ENCODE results near the gene MANBA.

DNA sequence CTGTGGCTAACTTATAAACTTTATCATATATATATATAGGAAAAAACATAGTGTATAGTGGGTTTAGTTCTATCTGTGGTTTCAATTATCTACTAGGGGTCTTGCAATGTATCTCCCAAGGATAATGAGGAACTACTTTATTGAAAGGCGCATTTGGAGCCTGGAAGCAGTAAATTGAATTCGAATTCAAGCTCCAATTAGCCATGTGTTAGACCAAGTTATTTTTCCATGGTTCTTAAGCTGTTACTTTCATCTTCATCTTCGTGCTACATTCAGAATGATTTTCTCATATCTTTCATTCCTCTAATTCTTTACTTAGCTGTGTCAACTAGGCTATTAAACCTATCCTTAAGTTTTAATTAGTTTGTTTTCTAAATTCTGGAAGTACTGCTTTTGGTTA is 27.2 kb upstream of the MANBA start:
- TF ChIP-seq, protein P1, sequence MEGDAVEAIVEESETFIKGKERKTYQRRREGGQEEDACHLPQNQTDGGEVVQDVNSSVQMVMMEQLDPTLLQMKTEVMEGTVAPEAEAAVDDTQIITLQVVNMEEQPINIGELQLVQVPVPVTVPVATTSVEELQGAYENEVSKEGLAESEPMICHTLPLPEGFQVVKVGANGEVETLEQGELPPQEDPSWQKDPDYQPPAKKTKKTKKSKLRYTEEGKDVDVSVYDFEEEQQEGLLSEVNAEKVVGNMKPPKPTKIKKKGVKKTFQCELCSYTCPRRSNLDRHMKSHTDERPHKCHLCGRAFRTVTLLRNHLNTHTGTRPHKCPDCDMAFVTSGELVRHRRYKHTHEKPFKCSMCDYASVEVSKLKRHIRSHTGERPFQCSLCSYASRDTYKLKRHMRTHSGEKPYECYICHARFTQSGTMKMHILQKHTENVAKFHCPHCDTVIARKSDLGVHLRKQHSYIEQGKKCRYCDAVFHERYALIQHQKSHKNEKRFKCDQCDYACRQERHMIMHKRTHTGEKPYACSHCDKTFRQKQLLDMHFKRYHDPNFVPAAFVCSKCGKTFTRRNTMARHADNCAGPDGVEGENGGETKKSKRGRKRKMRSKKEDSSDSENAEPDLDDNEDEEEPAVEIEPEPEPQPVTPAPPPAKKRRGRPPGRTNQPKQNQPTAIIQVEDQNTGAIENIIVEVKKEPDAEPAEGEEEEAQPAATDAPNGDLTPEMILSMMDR (IDR thresholded peaks at IDR 0.05; ENCODE audit: low read depth, low read length, poor library complexity, severe bottlenecking), result no peak
- TF ChIP-seq EZH2phosphoT487 (IDR thresholded peaks at IDR 0.05; ENCODE audit: borderline replicate concordance, low read length), result no peak

Data from DOHH2 (cell line).